Measurements from ENCODE around the gene HINFP. TPM values are rescaled to one million over a fixed set of nuclear protein-coding genes. Genes with fewer than 3 reads are reported as not detected.

HINFP gene
- 10 to 100 TPM; 13.5 to 27.6 (median 15.4) TPM for total RNA-seq

GRCh38 chr11:119121008-119121810 is at the start of gene HINFP:
HINFP (plus strand) TSS chr11:119121580; CDS start chr11:119126945, 5,365 bp downstream.
- intact Hi-C loops (cut with DNase I; ENCODE audit: low total_unique reads): no loop called here
- H3K27me3 ChIP-seq: no peaks in the 10 kb centered on the region
- peak within 1 kb of the TSS; percentile 79 to 91 for H3K4me3 ChIP-seq
- H3K4me1 ChIP-seq: peaks cover 0 to 10% of the 10 kb centered on the region in 2 donors
- peak; percentile 99 to 100 for DNase-seq
- H3K36me3 ChIP-seq: no peaks in the 10 kb centered on the region
- H3K27ac ChIP-seq: peak within 1 kb of the TSS; percentile 81 to 87
- no peaks in the 10 kb centered on the region for H3K9me3 ChIP-seq
- TF ChIP-seq CTCF (IDR thresholded peaks at IDR 0.05): peak in 1 of 4 experiments; percentile 24
- TF ChIP-seq POLR2A (IDR thresholded peaks at IDR 0.05): peak; percentile 79 to 81

GRCh38 chr11:119077839-119078238 is 43.5 kb upstream of the HINFP start:
- DNase-seq: no peak
- Histone ChIP-seq H3K9me3 (no peaks in the 10 kb centered on the region), H3K36me3 (no peaks in the 10 kb centered on the region), H3K4me1 (no peaks in the 10 kb centered on the region), H3K27me3 (no peaks in the 10 kb centered on the region), H3K4me3 (no peak overlapping the region), H3K27ac (no peak overlapping the region)
- TF ChIP-seq POLR2A (IDR thresholded peaks at IDR 0.05) (no peak), CTCF (IDR thresholded peaks at IDR 0.05) (no peak)
- intact Hi-C loops (cut with DNase I; ENCODE audit: low total_unique reads): no loop called here

- no peak for DNase-seq
- H3K27me3 ChIP-seq: no peaks in the 10 kb centered on the region
- intact Hi-C loops (cut with DNase I; ENCODE audit: low total_unique reads): no loop called here
- TF ChIP-seq POLR2A (IDR thresholded peaks at IDR 0.05) (no peak), CTCF (IDR thresholded peaks at IDR 0.05) (no peak)
- H3K27ac ChIP-seq: no peak overlapping the region
- no peaks in the 10 kb centered on the region for H3K9me3 ChIP-seq
- H3K36me3 ChIP-seq: no peaks in the 10 kb centered on the region
- no peaks in the 10 kb centered on the region for H3K4me1 ChIP-seq
- H3K4me3 ChIP-seq: no peak overlapping the region
Measured at GRCh38 chr11:119078675-119079420, 42.5 kb upstream of the HINFP start.

- no peaks in the 10 kb centered on the region for H3K27me3 ChIP-seq
- no peaks in the 10 kb centered on the region for H3K36me3 ChIP-seq
- TF ChIP-seq CTCF (IDR thresholded peaks at IDR 0.05) (no peak), POLR2A (IDR thresholded peaks at IDR 0.05) (no peak)
- H3K9me3 ChIP-seq: no peaks in the 10 kb centered on the region
- H3K4me1 ChIP-seq: peaks cover 0 to 7% of the 10 kb centered on the region in 2 donors
- H3K27ac ChIP-seq: no peak overlapping the region
- DNase-seq: no peak
- H3K4me3 ChIP-seq: no peak overlapping the region
- intact Hi-C loops (cut with DNase I; ENCODE audit: low total_unique reads): no loop called here
Measured at GRCh38 chr11:119081682-119082260, 39.6 kb upstream of the HINFP start.
